PFSK-1 (cell line): ENCODE results near the gene KLF6.

Experiments used
- FOXP2 ChIP-seq: optimal IDR thresholded peaks from 2 replicates; pipeline ENCODE3; 2011; ENCODE audit warnings: borderline replicate concordance, control low read depth, inconsistent platforms; ENCODE audit not compliant: insufficient read depth; ENCODE audit errors: extremely low read length, extremely low read depth
- POLR2AphosphoS5 ChIP-seq: IDR thresholded peaks from 2 replicates; pipeline ENCODE4 v1.6.1; 2012; ENCODE audit warnings: low read depth, mild to moderate bottlenecking, control low read depth, low read length, moderate library complexity
- REST ChIP-seq, 2 experiments: IDR thresholded peaks; 2 replicates each; pipeline versions ENCODE4 v1.6.1 to v1.8.0; 2011 to 2012; ENCODE audit warnings: low read depth in 2 of 2, low read length in 2 of 2, control low read depth in 1 of 2, inconsistent platforms in 1 of 2, mild to moderate bottlenecking in 1 of 2, moderate library complexity in 1 of 2; ENCODE audit not compliant: insufficient read depth in 1 of 2
- SIN3A ChIP-seq: IDR thresholded peaks from 2 replicates; pipeline ENCODE4 v1.6.1; 2012; ENCODE audit warnings: mild to moderate bottlenecking, low read length, moderate library complexity, borderline replicate concordance; ENCODE audit not compliant: insufficient read depth
- TAF1 ChIP-seq: IDR thresholded peaks from 2 replicates; pipeline ENCODE4 v1.6.1; 2012; ENCODE audit warnings: low read length, control low read depth, borderline replicate concordance; ENCODE audit not compliant: insufficient read depth

Gene KLF6

GRCh38 chr10:3740157-3740871 lies 44.7 kb downstream of the KLF6 start:
- TF ChIP-seq TAF1 (no peak), SIN3A (no peak), POLR2AphosphoS5 (no peak), FOXP2 (no peak), REST (IDR thresholded peaks at IDR 0.05; ENCODE audit: insufficient read depth in 1 of 2, low read depth in 2 of 2, low read length in 2 of 2) (no peak)

- no peak for TF ChIP-seq POLR2AphosphoS5
- no peak for TF ChIP-seq FOXP2
- no peak for TF ChIP-seq TAF1
- no peak for TF ChIP-seq REST (IDR thresholded peaks at IDR 0.05; ENCODE audit: insufficient read depth in 1 of 2, low read depth in 2 of 2, low read length in 2 of 2)
- no peak for TF ChIP-seq SIN3A
Observed at GRCh38 chr10:3738855-3739350, 46.1 kb downstream of the KLF6 start.

GRCh38 chr10:3737864-3738263 lies 47.1 kb downstream of the KLF6 start:
- no peak for TF ChIP-seq REST (IDR thresholded peaks at IDR 0.05; ENCODE audit: insufficient read depth in 1 of 2, low read depth in 2 of 2, low read length in 2 of 2)

GRCh38 chr10:3735175-3735574 lies 49.8 kb downstream of the KLF6 start:
- no peak for TF ChIP-seq POLR2AphosphoS5
- no peak for TF ChIP-seq FOXP2
- TF ChIP-seq SIN3A: no peak
- TF ChIP-seq REST (IDR thresholded peaks at IDR 0.05; ENCODE audit: insufficient read depth in 1 of 2, low read depth in 2 of 2, low read length in 2 of 2): no peak
- TF ChIP-seq TAF1: no peak

- no peak for TF ChIP-seq REST (IDR thresholded peaks at IDR 0.05; ENCODE audit: insufficient read depth in 1 of 2, low read depth in 2 of 2, low read length in 2 of 2)
- no peak for TF ChIP-seq SIN3A
- TF ChIP-seq TAF1: no peak
- no peak for TF ChIP-seq FOXP2
- TF ChIP-seq POLR2AphosphoS5: no peak
Observed at GRCh38 chr10:3734111-3734510, 50.9 kb downstream of the KLF6 start.
